ENCODE measurements around the gene ELF2. TPM values are rescaled to one million over a fixed set of nuclear protein-coding genes. Genes with fewer than 3 reads are reported as not detected.
"Not testable (repeated sequence)": the region's sequence is repeated elsewhere in the genome, so short reads cannot be mapped to it uniquely, and the experiment has no call there.

ELF2 gene
- total and polyA plus RNA-seq, 2 experiments from 2014 or later = 33.1 to 46.9 TPM

- H3K9me2 ChIP-seq (replicated peaks; ENCODE audit: insufficient read depth) = no peaks in the 10 kb centered on the region
- no peaks in the 10 kb centered on the region for H3K9me3 ChIP-seq (ENCODE audit: low read depth)
- no peaks in the 10 kb centered on the region for H4K20me1 ChIP-seq (ENCODE audit: insufficient read depth, poor library complexity, severe bottlenecking)
- H3K4me3 ChIP-seq = no peak overlapping the region
- 90% methylated on average over 5 of the region's 5 CpGs for WGBS (ENCODE audit: low lambda C conversion rate, missing lambda C conversion rate)
- no peak overlapping the region for H3K4me2 ChIP-seq
- no peak for DNase-seq (ENCODE audit: low spot score)
- TF ChIP-seq CTCF (IDR thresholded peaks at IDR 0.05; ENCODE audit: poor library complexity) = no peak
- no peak for TF ChIP-seq EZH2 (IDR thresholded peaks at IDR 0.05; ENCODE audit: borderline replicate concordance)
- TF ChIP-seq EZH2phosphoT487 (IDR thresholded peaks at IDR 0.05; ENCODE audit: low read depth, severe bottlenecking, unreplicated experiment) = no peak
- H3K27ac ChIP-seq = no peak overlapping the region
- no peaks in the 10 kb centered on the region for H3K36me3 ChIP-seq (replicated peaks; ENCODE audit: insufficient read depth, low read depth)
- H3K79me2 ChIP-seq = no peaks in the 10 kb centered on the region
- H3K27me3 ChIP-seq = no peaks in the 10 kb centered on the region
- no peak overlapping the region for H2AFZ ChIP-seq
- H3K4me1 ChIP-seq (ENCODE audit: insufficient read depth) = no peaks in the 10 kb centered on the region
Observed at GRCh38 chr4:139221687-139222086, 44.7 kb upstream of the ELF2 start.

GRCh38 chr4:139219450-139220055 lies 42.5 kb upstream of the ELF2 start:
- no peaks in the 10 kb centered on the region for H3K9me2 ChIP-seq (replicated peaks; ENCODE audit: insufficient read depth)
- no peaks in the 10 kb centered on the region for H3K9me3 ChIP-seq (ENCODE audit: low read depth)
- WGBS (ENCODE audit: low lambda C conversion rate, missing lambda C conversion rate) = 98% methylated on average over 4 of the region's 4 CpGs
- H4K20me1 ChIP-seq (ENCODE audit: insufficient read depth, poor library complexity, severe bottlenecking) = no peaks in the 10 kb centered on the region
- no peak for DNase-seq (ENCODE audit: low spot score)
- no peaks in the 10 kb centered on the region for H3K4me1 ChIP-seq (ENCODE audit: insufficient read depth)
- no peak overlapping the region for H3K27ac ChIP-seq
- H3K79me2 ChIP-seq = no peaks in the 10 kb centered on the region
- H3K4me2 ChIP-seq = no peak overlapping the region
- H3K27me3 ChIP-seq = no peaks in the 10 kb centered on the region
- no peak overlapping the region for H2AFZ ChIP-seq
- TF ChIP-seq CTCF (IDR thresholded peaks at IDR 0.05; ENCODE audit: poor library complexity) = no peak
- TF ChIP-seq EZH2phosphoT487 (IDR thresholded peaks at IDR 0.05; ENCODE audit: low read depth, severe bottlenecking, unreplicated experiment) = no peak
- no peak for TF ChIP-seq EZH2 (IDR thresholded peaks at IDR 0.05; ENCODE audit: borderline replicate concordance)
- no peak overlapping the region for H3K4me3 ChIP-seq
- H3K36me3 ChIP-seq (replicated peaks; ENCODE audit: insufficient read depth, low read depth) = no peaks in the 10 kb centered on the region

- no peak for DNase-seq (ENCODE audit: low spot score)
- H3K27me3 ChIP-seq = no peaks in the 10 kb centered on the region
- no peaks in the 10 kb centered on the region for H3K79me2 ChIP-seq
- H4K20me1 ChIP-seq (ENCODE audit: insufficient read depth, poor library complexity, severe bottlenecking) = no peaks in the 10 kb centered on the region
- WGBS (ENCODE audit: low lambda C conversion rate, missing lambda C conversion rate) = 57% methylated on average over 7 of the region's 7 CpGs
- TF ChIP-seq EZH2phosphoT487 (IDR thresholded peaks at IDR 0.05; ENCODE audit: low read depth, severe bottlenecking, unreplicated experiment) (no peak), CTCF (IDR thresholded peaks at IDR 0.05; ENCODE audit: poor library complexity) (no peak), EZH2 (IDR thresholded peaks at IDR 0.05; ENCODE audit: borderline replicate concordance) (no peak)
- no peaks in the 10 kb centered on the region for H3K4me1 ChIP-seq (ENCODE audit: insufficient read depth)
- H2AFZ ChIP-seq = no peak overlapping the region
- no peak overlapping the region for H3K4me2 ChIP-seq
- no peak overlapping the region for H3K4me3 ChIP-seq
- H3K27ac ChIP-seq = no peak overlapping the region
- H3K9me2 ChIP-seq (replicated peaks; ENCODE audit: insufficient read depth) = no peaks in the 10 kb centered on the region
- no peaks in the 10 kb centered on the region for H3K9me3 ChIP-seq (ENCODE audit: low read depth)
- H3K36me3 ChIP-seq (replicated peaks; ENCODE audit: insufficient read depth, low read depth) = no peaks in the 10 kb centered on the region
Observed at GRCh38 chr4:139214039-139214534, 37.1 kb upstream of the ELF2 start.

DNA sequence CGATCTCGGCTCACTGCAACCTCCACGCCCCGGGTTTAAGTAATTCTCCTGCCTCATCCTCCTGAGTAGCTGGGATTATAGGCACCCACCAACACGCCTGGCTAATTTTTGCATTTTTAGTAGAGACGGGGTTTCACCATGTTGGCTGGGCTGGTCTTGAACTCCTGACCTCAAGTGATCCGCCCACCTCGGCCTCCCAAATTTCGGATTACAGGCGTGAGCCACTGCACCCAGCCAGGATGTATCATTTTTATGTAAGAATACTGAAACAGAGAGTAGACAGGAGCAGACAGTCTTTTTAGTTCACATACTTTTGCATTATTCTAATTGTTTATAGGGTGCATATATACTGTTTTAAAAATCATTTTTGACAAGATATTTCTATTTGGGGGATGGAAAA lies 36.6 kb upstream of the ELF2 start:
- not testable (repeated sequence) for DNase-seq (ENCODE audit: low spot score); H3K27ac ChIP-seq; H3K4me1 ChIP-seq (ENCODE audit: insufficient read depth); H2AFZ ChIP-seq; H3K4me2 ChIP-seq; H4K20me1 ChIP-seq (ENCODE audit: insufficient read depth, poor library complexity, severe bottlenecking); H3K9me3 ChIP-seq (ENCODE audit: low read depth); H3K36me3 ChIP-seq (replicated peaks; ENCODE audit: insufficient read depth, low read depth); H3K4me3 ChIP-seq; H3K27me3 ChIP-seq; H3K9me2 ChIP-seq (replicated peaks; ENCODE audit: insufficient read depth); H3K79me2 ChIP-seq
- WGBS (ENCODE audit: low lambda C conversion rate, missing lambda C conversion rate) = 94% methylated on average over 10 of the region's 10 CpGs

Data from hepatocyte (in vitro differentiated cells).